HepG2 (cell line): ENCODE measurements around the gene FAM53B. TPM values are rescaled to one million over a fixed set of nuclear protein-coding genes. Genes with fewer than 3 reads are reported as not detected.

Experiments
- REL ChIP-seq: sonication (generic); formaldehyde crosslinking; conservative IDR thresholded peaks from 2 replicates; pipeline ENCODE4 v1.8.0; 2022; ENCODE audit warnings: mild to moderate bottlenecking, missing genetic modification reagents, moderate library complexity
- TBX3 ChIP-seq: fragments of 450-650 bp; IDR thresholded peaks from 2 replicates; pipeline ENCODE4 v1.6.1; 2017; ENCODE audit warnings: antibody characterized with exemption, mild to moderate bottlenecking, inconsistent platforms, borderline replicate concordance
- TCF7 ChIP-seq: sonication (generic); IDR thresholded peaks from 2 replicates; pipeline ENCODE4 v1.6.1; 2016; ENCODE audit warnings: antibody characterized with exemption, low read depth
- ZNF180 ChIP-seq: sonication (generic); formaldehyde crosslinking; IDR thresholded peaks from 2 replicates; pipeline ENCODE4 v1.4.0; 2020; ENCODE audit warnings: low read depth, missing genetic modification reagents, borderline replicate concordance
- ZNF230 ChIP-seq: sonication (generic); formaldehyde crosslinking; IDR thresholded peaks from 2 replicates; pipeline ENCODE4 v1.4.0; 2020; ENCODE audit warnings: mild to moderate bottlenecking, missing genetic modification reagents
- ZNF441 ChIP-seq: sonication (generic); formaldehyde crosslinking; IDR thresholded peaks from 2 replicates; pipeline ENCODE4 v1.7.0; 2021; ENCODE audit warnings: missing genetic modification reagents, borderline replicate concordance
- ZNF768 ChIP-seq: sonication (generic); formaldehyde crosslinking; IDR thresholded peaks from 2 replicates; pipeline ENCODE4 v1.4.0; 2020; ENCODE audit warnings: missing genetic modification reagents
- polyA plus RNA-seq, 8 experiments: library from polyadenylated mRNA; depleted of rRNA in 3 of 8; stranded (reverse) in 7 of 8; unstranded in 1 of 8; fragments of >200 nt; fragmentation: Illumina TruSeq in 4 of 8; extraction: Trizol in 4 of 8; gene quantifications; 2 replicates each; pipeline versions ENCODE4 v1.2.1 to v1.2.3, GENCODE V29; 2011 to 2016; ENCODE audit warnings: low read depth in 4 of 8, missing spikeins in 1 of 8, mixed read lengths in 1 of 8; ENCODE audit not compliant: insufficient read depth in 1 of 8
- total RNA-seq, 5 experiments: library from RNA; depleted of rRNA; stranded (reverse); fragments of >200 nt; fragmentation: Illumina TruSeq; extraction: Trizol; gene quantifications; 2 replicates each; pipeline ENCODE4 v1.2.3, GENCODE V29; 2016; ENCODE audit warnings: low read depth in 1 of 5
- TF ChIP-seq, protein P1 (sequence below): sonication (generic); formaldehyde crosslinking; conservative IDR thresholded peaks from 2 replicates; pipeline ENCODE4 v1.8.0; 2022; ENCODE audit warnings: missing genetic modification reagents
- TF ChIP-seq, protein P2 (sequence below): IDR thresholded peaks from 2 replicates; pipeline ENCODE4 v1.6.1; 2018; ENCODE audit warnings: missing genetic modification reagents, mild to moderate bottlenecking, missing compliant biosample characterization
- TF ChIP-seq, protein P3 (sequence below): sonication (generic); formaldehyde crosslinking; IDR thresholded peaks from 2 replicates; pipeline ENCODE4 v1.8.0; 2022; ENCODE audit warnings: mild to moderate bottlenecking, missing genetic modification reagents
- TF ChIP-seq, protein P4 (sequence below): sonication (generic); formaldehyde crosslinking; IDR thresholded peaks from 2 replicates; pipeline ENCODE4 v1.4.0; 2020; ENCODE audit warnings: missing genetic modification reagents
- TF ChIP-seq, protein P5 (sequence below), 2 experiments: sonication (generic) in 1 of 2; formaldehyde crosslinking in 1 of 2; IDR thresholded peaks; 2 replicates each; pipeline versions ENCODE4 v1.6.1 to v1.9.0; 2014 to 2022; ENCODE audit warnings: antibody characterized with exemption in 1 of 2, borderline replicate concordance in 1 of 2, inconsistent platforms in 1 of 2, low read depth in 1 of 2, missing genetic modification reagents in 1 of 2

Gene FAM53B
- total and polyA plus RNA-seq, 2 of the 13 experiments (the other 11 are each of a cell fraction or from before 2014, with no cell fraction given), result 6.4 to 19.3 TPM

DNA sequence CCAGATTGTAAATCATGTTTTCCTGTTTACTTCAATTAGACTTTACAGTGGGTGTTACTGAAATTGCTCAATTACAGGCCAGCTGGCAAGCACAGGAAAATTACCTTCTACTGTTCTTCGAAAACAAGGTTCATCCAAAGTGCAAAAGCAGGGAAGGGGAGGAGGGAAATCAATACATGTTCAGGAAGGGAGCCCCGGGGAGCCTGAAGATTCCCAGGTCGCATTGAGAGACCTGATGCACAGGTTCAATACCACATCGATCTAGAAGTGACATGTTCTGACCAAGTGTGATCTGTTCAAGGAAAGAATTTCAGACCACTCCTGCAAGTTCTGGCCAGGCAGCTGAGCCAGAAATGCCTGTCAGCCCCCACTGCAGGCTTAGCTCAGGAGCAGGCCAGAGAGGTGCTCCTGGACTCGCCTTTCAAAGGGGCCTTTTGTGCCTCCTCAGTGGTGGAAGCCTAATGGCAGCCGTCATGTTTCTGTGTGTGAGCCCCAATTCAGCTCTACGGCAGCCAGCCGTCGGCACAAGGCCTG, 35.9 kb downstream of the FAM53B start (continued):
- TF ChIP-seq, protein P1, sequence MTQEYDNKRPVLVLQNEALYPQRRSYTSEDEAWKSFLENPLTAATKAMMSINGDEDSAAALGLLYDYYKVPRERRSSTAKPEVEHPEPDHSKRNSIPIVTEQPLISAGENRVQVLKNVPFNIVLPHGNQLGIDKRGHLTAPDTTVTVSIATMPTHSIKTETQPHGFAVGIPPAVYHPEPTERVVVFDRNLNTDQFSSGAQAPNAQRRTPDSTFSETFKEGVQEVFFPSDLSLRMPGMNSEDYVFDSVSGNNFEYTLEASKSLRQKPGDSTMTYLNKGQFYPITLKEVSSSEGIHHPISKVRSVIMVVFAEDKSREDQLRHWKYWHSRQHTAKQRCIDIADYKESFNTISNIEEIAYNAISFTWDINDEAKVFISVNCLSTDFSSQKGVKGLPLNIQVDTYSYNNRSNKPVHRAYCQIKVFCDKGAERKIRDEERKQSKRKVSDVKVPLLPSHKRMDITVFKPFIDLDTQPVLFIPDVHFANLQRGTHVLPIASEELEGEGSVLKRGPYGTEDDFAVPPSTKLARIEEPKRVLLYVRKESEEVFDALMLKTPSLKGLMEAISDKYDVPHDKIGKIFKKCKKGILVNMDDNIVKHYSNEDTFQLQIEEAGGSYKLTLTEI (CRISPR knock-in tag), result no peak
- no peak for TF ChIP-seq REL (CRISPR knock-in tag)
- TF ChIP-seq, protein P2, sequence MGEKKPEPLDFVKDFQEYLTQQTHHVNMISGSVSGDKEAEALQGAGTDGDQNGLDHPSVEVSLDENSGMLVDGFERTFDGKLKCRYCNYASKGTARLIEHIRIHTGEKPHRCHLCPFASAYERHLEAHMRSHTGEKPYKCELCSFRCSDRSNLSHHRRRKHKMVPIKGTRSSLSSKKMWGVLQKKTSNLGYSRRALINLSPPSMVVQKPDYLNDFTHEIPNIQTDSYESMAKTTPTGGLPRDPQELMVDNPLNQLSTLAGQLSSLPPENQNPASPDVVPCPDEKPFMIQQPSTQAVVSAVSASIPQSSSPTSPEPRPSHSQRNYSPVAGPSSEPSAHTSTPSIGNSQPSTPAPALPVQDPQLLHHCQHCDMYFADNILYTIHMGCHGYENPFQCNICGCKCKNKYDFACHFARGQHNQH (CRISPR knock-in tag), result 0 out of 2 replicates have a peak, but pooled peaks have one; percentile 25
- TF ChIP-seq, protein P3, sequence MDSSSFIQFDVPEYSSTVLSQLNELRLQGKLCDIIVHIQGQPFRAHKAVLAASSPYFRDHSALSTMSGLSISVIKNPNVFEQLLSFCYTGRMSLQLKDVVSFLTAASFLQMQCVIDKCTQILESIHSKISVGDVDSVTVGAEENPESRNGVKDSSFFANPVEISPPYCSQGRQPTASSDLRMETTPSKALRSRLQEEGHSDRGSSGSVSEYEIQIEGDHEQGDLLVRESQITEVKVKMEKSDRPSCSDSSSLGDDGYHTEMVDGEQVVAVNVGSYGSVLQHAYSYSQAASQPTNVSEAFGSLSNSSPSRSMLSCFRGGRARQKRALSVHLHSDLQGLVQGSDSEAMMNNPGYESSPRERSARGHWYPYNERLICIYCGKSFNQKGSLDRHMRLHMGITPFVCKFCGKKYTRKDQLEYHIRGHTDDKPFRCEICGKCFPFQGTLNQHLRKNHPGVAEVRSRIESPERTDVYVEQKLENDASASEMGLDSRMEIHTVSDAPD (CRISPR knock-in tag), result no peak
- TF ChIP-seq TBX3, result no peak
- TF ChIP-seq, protein P4, sequence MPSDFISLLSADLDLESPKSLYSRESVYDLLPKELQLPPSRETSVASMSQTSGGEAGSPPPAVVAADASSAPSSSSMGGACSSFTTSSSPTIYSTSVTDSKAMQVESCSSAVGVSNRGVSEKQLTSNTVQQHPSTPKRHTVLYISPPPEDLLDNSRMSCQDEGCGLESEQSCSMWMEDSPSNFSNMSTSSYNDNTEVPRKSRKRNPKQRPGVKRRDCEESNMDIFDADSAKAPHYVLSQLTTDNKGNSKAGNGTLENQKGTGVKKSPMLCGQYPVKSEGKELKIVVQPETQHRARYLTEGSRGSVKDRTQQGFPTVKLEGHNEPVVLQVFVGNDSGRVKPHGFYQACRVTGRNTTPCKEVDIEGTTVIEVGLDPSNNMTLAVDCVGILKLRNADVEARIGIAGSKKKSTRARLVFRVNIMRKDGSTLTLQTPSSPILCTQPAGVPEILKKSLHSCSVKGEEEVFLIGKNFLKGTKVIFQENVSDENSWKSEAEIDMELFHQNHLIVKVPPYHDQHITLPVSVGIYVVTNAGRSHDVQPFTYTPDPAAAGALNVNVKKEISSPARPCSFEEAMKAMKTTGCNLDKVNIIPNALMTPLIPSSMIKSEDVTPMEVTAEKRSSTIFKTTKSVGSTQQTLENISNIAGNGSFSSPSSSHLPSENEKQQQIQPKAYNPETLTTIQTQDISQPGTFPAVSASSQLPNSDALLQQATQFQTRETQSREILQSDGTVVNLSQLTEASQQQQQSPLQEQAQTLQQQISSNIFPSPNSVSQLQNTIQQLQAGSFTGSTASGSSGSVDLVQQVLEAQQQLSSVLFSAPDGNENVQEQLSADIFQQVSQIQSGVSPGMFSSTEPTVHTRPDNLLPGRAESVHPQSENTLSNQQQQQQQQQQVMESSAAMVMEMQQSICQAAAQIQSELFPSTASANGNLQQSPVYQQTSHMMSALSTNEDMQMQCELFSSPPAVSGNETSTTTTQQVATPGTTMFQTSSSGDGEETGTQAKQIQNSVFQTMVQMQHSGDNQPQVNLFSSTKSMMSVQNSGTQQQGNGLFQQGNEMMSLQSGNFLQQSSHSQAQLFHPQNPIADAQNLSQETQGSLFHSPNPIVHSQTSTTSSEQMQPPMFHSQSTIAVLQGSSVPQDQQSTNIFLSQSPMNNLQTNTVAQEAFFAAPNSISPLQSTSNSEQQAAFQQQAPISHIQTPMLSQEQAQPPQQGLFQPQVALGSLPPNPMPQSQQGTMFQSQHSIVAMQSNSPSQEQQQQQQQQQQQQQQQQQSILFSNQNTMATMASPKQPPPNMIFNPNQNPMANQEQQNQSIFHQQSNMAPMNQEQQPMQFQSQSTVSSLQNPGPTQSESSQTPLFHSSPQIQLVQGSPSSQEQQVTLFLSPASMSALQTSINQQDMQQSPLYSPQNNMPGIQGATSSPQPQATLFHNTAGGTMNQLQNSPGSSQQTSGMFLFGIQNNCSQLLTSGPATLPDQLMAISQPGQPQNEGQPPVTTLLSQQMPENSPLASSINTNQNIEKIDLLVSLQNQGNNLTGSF (CRISPR knock-in tag), result no peak
- no peak for TF ChIP-seq ZNF768 (CRISPR knock-in tag)
- TF ChIP-seq ZNF230 (CRISPR knock-in tag), result no peak
- TF ChIP-seq TCF7, result no peak
- TF ChIP-seq, protein P5, sequence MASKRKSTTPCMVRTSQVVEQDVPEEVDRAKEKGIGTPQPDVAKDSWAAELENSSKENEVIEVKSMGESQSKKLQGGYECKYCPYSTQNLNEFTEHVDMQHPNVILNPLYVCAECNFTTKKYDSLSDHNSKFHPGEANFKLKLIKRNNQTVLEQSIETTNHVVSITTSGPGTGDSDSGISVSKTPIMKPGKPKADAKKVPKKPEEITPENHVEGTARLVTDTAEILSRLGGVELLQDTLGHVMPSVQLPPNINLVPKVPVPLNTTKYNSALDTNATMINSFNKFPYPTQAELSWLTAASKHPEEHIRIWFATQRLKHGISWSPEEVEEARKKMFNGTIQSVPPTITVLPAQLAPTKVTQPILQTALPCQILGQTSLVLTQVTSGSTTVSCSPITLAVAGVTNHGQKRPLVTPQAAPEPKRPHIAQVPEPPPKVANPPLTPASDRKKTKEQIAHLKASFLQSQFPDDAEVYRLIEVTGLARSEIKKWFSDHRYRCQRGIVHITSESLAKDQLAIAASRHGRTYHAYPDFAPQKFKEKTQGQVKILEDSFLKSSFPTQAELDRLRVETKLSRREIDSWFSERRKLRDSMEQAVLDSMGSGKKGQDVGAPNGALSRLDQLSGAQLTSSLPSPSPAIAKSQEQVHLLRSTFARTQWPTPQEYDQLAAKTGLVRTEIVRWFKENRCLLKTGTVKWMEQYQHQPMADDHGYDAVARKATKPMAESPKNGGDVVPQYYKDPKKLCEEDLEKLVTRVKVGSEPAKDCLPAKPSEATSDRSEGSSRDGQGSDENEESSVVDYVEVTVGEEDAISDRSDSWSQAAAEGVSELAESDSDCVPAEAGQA (IDR thresholded peaks at IDR 0.05; ENCODE audit: low read depth), result no peak
- TF ChIP-seq, protein P5 (CRISPR knock-in tag; IDR thresholded peaks at IDR 0.05; ENCODE audit: borderline replicate concordance), result no peak
- no peak for TF ChIP-seq ZNF441 (CRISPR knock-in tag)
- no peak for TF ChIP-seq ZNF180 (CRISPR knock-in tag)
